SU-DHL-6 (cell line): Measurements from ENCODE around the gene SLC38A9.

Experiments
- H2AFZ ChIP-seq: fragments of 200-600 bp; sonication (generic); 2 replicates; pipeline ENCODE4 v1.6.1; 2014; ENCODE audit warnings: low read depth, mild to moderate bottlenecking, moderate library complexity, mixed read lengths, antibody characterized with exemption, low read length; ENCODE audit not compliant: severe bottlenecking
- H3F3A ChIP-seq: fragments of 200-600 bp; shearing (Covaris generic); 2 replicates; pipeline ENCODE4 v1.6.0; 2016; ENCODE audit warnings: antibody characterized with exemption, mild to moderate bottlenecking; ENCODE audit not compliant: insufficient read depth
- H3K27ac ChIP-seq: fragments of 200-600 bp; sonication (generic); 2 replicates; pipeline ENCODE4 v1.5.1; 2016; ENCODE audit warnings: low read depth, mild to moderate bottlenecking, low read length, moderate library complexity, mixed read lengths
- H3K27me3 ChIP-seq: fragments of 200-600 bp; sonication (generic), shearing (Covaris generic); 2 replicates; pipeline ENCODE4 v1.6.0; 2014; ENCODE audit warnings: mild to moderate bottlenecking, low read length
- H3K36me3 ChIP-seq: fragments of 200-600 bp; sonication (generic); 2 replicates; pipeline ENCODE4 v1.6.1; 2014; ENCODE audit warnings: mild to moderate bottlenecking, low read length, mixed read lengths
- H3K4me2 ChIP-seq: fragments of 300-600, 200-600 bp; shearing (Covaris generic), sonication (generic); 2 replicates; pipeline ENCODE4 v1.6.0; 2014; ENCODE audit warnings: low read length, low read depth, mild to moderate bottlenecking; ENCODE audit not compliant: poor library complexity, severe bottlenecking
- H3K4me3 ChIP-seq: fragments of 200-600 bp; sonication (generic); 2 replicates; pipeline ENCODE4 v1.5.1; 2014; ENCODE audit warnings: antibody characterized with exemption, low read length, mild to moderate bottlenecking, mixed read lengths; ENCODE audit not compliant: insufficient read depth, poor library complexity, severe bottlenecking
- H3K79me2 ChIP-seq: fragments of 200-600 bp; sonication (generic); 2 replicates; pipeline ENCODE4 v1.6.1; 2014; ENCODE audit warnings: mild to moderate bottlenecking, low read length, moderate library complexity; ENCODE audit not compliant: insufficient read depth
- H3K9ac ChIP-seq: fragments of 200-600 bp; sonication (generic); 2 replicates; pipeline ENCODE4 v1.7.0; 2014; ENCODE audit warnings: mild to moderate bottlenecking, low read length
- H3K9me2 ChIP-seq: fragments of 200-600 bp; sonication (generic); replicated peaks from 2 replicates; pipeline ENCODE4 v1.6.1; 2014; ENCODE audit warnings: low read length; ENCODE audit not compliant: insufficient read depth
- H3K9me3 ChIP-seq: fragments of 200-600 bp; sonication (generic); 2 replicates; pipeline ENCODE4 v1.6.1; 2014; ENCODE audit warnings: low read length, mixed read lengths; ENCODE audit not compliant: insufficient read depth
- H4K20me1 ChIP-seq: fragments of 200-600 bp; sonication (generic); 2 replicates; pipeline ENCODE4 v1.6.1; 2014; ENCODE audit warnings: low read depth, mild to moderate bottlenecking, antibody characterized with exemption, low read length, moderate library complexity, mixed read lengths
- CTCF ChIP-seq: fragments of 200-600 bp; sonication (generic); IDR thresholded peaks from one replicate; pipeline ENCODE4 v1.5.1; 2017; ENCODE audit warnings: antibody characterized with exemption, mild to moderate bottlenecking, low read length, moderate library complexity; ENCODE audit not compliant: insufficient read depth, poor library complexity, severe bottlenecking
- EZH2phosphoT487 ChIP-seq: fragments of 200-600 bp; sonication (generic), shearing (Covaris generic); conservative IDR thresholded peaks from 2 replicates; pipeline ENCODE4 v1.6.1; 2018; ENCODE audit warnings: mild to moderate bottlenecking, antibody characterized with exemption, low read length, moderate library complexity, mixed read lengths

The SLC38A9 gene

GRCh38 chr5:55583578-55583977 is 128.5 kb downstream of the SLC38A9 start:
- H3K4me2 ChIP-seq, result no peak overlapping the region
- H3K27ac ChIP-seq, result no peak overlapping the region
- no peaks in the 10 kb centered on the region for H3K9me3 ChIP-seq
- no peak overlapping the region for H2AFZ ChIP-seq
- no peaks in the 10 kb centered on the region for H3K79me2 ChIP-seq
- H4K20me1 ChIP-seq, result no peaks in the 10 kb centered on the region
- no peak overlapping the region for H3K9ac ChIP-seq
- no peaks in the 10 kb centered on the region for H3K36me3 ChIP-seq
- no peaks in the 10 kb centered on the region for H3F3A ChIP-seq
- no peak for TF ChIP-seq CTCF
- TF ChIP-seq EZH2phosphoT487, result no peak
- no peaks in the 10 kb centered on the region for H3K9me2 ChIP-seq
- H3K4me3 ChIP-seq, result no peak overlapping the region
- no peaks in the 10 kb centered on the region for H3K27me3 ChIP-seq

- Histone ChIP-seq H3K9me2 (no peaks in the 10 kb centered on the region), H3K79me2 (no peaks in the 10 kb centered on the region), H2AFZ (no peak overlapping the region), H3K9me3 (no peaks in the 10 kb centered on the region), H3K36me3 (no peaks in the 10 kb centered on the region), H3F3A (no peaks in the 10 kb centered on the region), H3K4me3 (no peak overlapping the region), H4K20me1 (no peaks in the 10 kb centered on the region), H3K4me2 (no peak overlapping the region), H3K27ac (no peak overlapping the region), H3K9ac (no peak overlapping the region), H3K27me3 (no peaks in the 10 kb centered on the region)
- no peak for TF ChIP-seq CTCF
- TF ChIP-seq EZH2phosphoT487, result no peak
Measured at GRCh38 chr5:55582256-55582655, 129.9 kb downstream of the SLC38A9 start.

GRCh38 chr5:55580042-55580441 is 132.1 kb downstream of the SLC38A9 start:
- Histone ChIP-seq H3K27ac (no peak overlapping the region), H3K9me3 (no peaks in the 10 kb centered on the region), H3K36me3 (no peaks in the 10 kb centered on the region), H2AFZ (no peak overlapping the region), H3F3A (no peaks in the 10 kb centered on the region), H3K9me2 (no peaks in the 10 kb centered on the region), H3K27me3 (no peaks in the 10 kb centered on the region), H4K20me1 (no peaks in the 10 kb centered on the region), H3K4me3 (no peak overlapping the region), H3K4me2 (no peak overlapping the region), H3K9ac (no peak overlapping the region), H3K79me2 (no peaks in the 10 kb centered on the region)
- no peak for TF ChIP-seq CTCF
- TF ChIP-seq EZH2phosphoT487, result no peak
